Neural cell (in vitro differentiated cells): Measurements from ENCODE around the gene COBLL1. TPM values are rescaled to one million over a fixed set of nuclear protein-coding genes. Genes with fewer than 3 reads are reported as not detected.

Experiments
- H2AFZ ChIP-seq: fragments of 200-600, 300-800 bp; sonication (generic), shearing (Covaris generic); 2 replicates; pipeline ENCODE4 v1.6.0; 2014; ENCODE audit warnings: low read depth, mild to moderate bottlenecking, antibody characterized with exemption, low read length, moderate library complexity
- H3F3A ChIP-seq: fragments of 200-600 bp; shearing (Covaris generic); 2 replicates; pipeline ENCODE4 v1.6.1; 2016; ENCODE audit warnings: mild to moderate bottlenecking, moderate library complexity, mixed read lengths, antibody characterized with exemption, low read length; ENCODE audit not compliant: insufficient read depth, poor library complexity, severe bottlenecking
- H3K27ac ChIP-seq: fragments of 200-600, 300-800 bp; sonication (generic), shearing (Covaris generic); 2 replicates; pipeline ENCODE4 v1.5.1; 2014; ENCODE audit warnings: mild to moderate bottlenecking, low read length, moderate library complexity
- H3K27me3 ChIP-seq: fragments of 300-800, 200-600 bp; sonication (generic), shearing (Covaris generic); 2 replicates; pipeline ENCODE4 v1.6.0; 2014; ENCODE audit warnings: mild to moderate bottlenecking, low read depth, low read length, moderate library complexity; ENCODE audit not compliant: insufficient read depth
- H3K36me3 ChIP-seq: fragments of 300-800, 200-600 bp; sonication (generic), shearing (Covaris generic); 2 replicates; pipeline ENCODE4 v1.5.1; 2014; ENCODE audit warnings: mild to moderate bottlenecking, antibody characterized with exemption, low read length, moderate library complexity; ENCODE audit not compliant: insufficient read depth
- H3K4me2 ChIP-seq: fragments of 300-800, 200-600 bp; sonication (generic), shearing (Covaris generic); 2 replicates; pipeline ENCODE4 v1.6.0; 2014; ENCODE audit warnings: mild to moderate bottlenecking, low read length
- H3K4me3 ChIP-seq: fragments of 300-800, 200-600 bp; sonication (generic), shearing (Covaris generic); 2 replicates; pipeline ENCODE4 v1.5.1; 2014; ENCODE audit warnings: mild to moderate bottlenecking, low read length, moderate library complexity
- H3K79me2 ChIP-seq: fragments of 200-600 bp; shearing (Covaris generic); replicated peaks from 2 replicates; pipeline ENCODE4 v1.6.0; 2014; ENCODE audit warnings: mild to moderate bottlenecking, low read length, moderate library complexity; ENCODE audit not compliant: insufficient read depth
- H3K9ac ChIP-seq: fragments of 300-800, 200-600 bp; sonication (generic), shearing (Covaris generic); 2 replicates; pipeline ENCODE4 v1.6.1; 2016; ENCODE audit warnings: mild to moderate bottlenecking, low read length, mixed read lengths
- H3K9me2 ChIP-seq: fragments of 200-600 bp; shearing (Covaris generic); 2 replicates; pipeline ENCODE4 v1.6.1; 2016; ENCODE audit warnings: mild to moderate bottlenecking, low read length, mixed read lengths; ENCODE audit not compliant: insufficient read depth
- H3K9me3 ChIP-seq: fragments of 200-600, 300-800 bp; sonication (generic), shearing (Covaris generic); 2 replicates; pipeline ENCODE4 v1.6.1; 2016; ENCODE audit warnings: mild to moderate bottlenecking, mixed run types, low read length, moderate library complexity, mixed read lengths
- H4K20me1 ChIP-seq: fragments of 200-600 bp; shearing (Covaris generic); 2 replicates; pipeline ENCODE4 v1.6.1; 2016; ENCODE audit warnings: mild to moderate bottlenecking, mixed run types; ENCODE audit not compliant: insufficient read depth
- CTCF ChIP-seq: fragments of 450-650 bp; IDR thresholded peaks from 2 replicates; pipeline ENCODE4 v1.5.1; 2014; ENCODE audit warnings: antibody characterized with exemption, mild to moderate bottlenecking, moderate library complexity; ENCODE audit not compliant: poor library complexity, severe bottlenecking
- EP300 ChIP-seq: fragments of 450-650 bp; conservative IDR thresholded peaks from 2 replicates; pipeline ENCODE4 v1.6.1; 2014; ENCODE audit warnings: antibody characterized with exemption, mild to moderate bottlenecking, moderate library complexity; ENCODE audit not compliant: poor library complexity, severe bottlenecking
- EZH2 ChIP-seq: fragments of 200-600, 300-800 bp; shearing (Covaris generic), sonication (generic); IDR thresholded peaks from 2 replicates; pipeline ENCODE4 v1.6.1; 2014; ENCODE audit warnings: antibody characterized with exemption, low read length, borderline replicate concordance, mild to moderate bottlenecking; ENCODE audit not compliant: insufficient read depth, poor library complexity, severe bottlenecking
- MXI1 ChIP-seq: fragments of 450-650 bp; conservative IDR thresholded peaks from 2 replicates; pipeline ENCODE4 v1.6.1; 2014; ENCODE audit warnings: antibody characterized with exemption, mild to moderate bottlenecking; ENCODE audit not compliant: poor library complexity, severe bottlenecking
- POLR2AphosphoS5 ChIP-seq: IDR thresholded peaks from 2 replicates; pipeline ENCODE4 v1.6.1; 2012
- RAD21 ChIP-seq: fragments of 450-650 bp; conservative IDR thresholded peaks from 2 replicates; pipeline ENCODE4 v1.6.1; 2014; ENCODE audit warnings: antibody characterized with exemption, mild to moderate bottlenecking, moderate library complexity
- REST ChIP-seq: IDR thresholded peaks from 2 replicates; pipeline ENCODE4 v1.6.1; 2012; ENCODE audit warnings: borderline replicate concordance
- SMC3 ChIP-seq: fragments of 450-650 bp; conservative IDR thresholded peaks from 2 replicates; pipeline ENCODE4 v1.6.1; 2014; ENCODE audit warnings: antibody characterized with exemption, mild to moderate bottlenecking, moderate library complexity; ENCODE audit not compliant: poor library complexity
- TAF1 ChIP-seq: IDR thresholded peaks from 2 replicates; pipeline ENCODE4 v1.6.1; 2012; ENCODE audit warnings: low read depth
- polyA plus RNA-seq: library from polyadenylated mRNA; depleted of rRNA; stranded (reverse); fragments of >200 nt; gene quantifications from 2 replicates; pipeline ENCODE4 v1.2.3, GENCODE V29; 2014

The COBLL1 gene
- polyA plus RNA-seq, 1 donor from 2014 or later, result 0.11 TPM

- no peak overlapping the region for H3K27ac ChIP-seq
- no peaks in the 10 kb centered on the region for H3K79me2 ChIP-seq
- H3K9me3 ChIP-seq, result no peaks in the 10 kb centered on the region
- H3K4me3 ChIP-seq, result no peak overlapping the region
- no peaks in the 10 kb centered on the region for H3K36me3 ChIP-seq
- no peaks in the 10 kb centered on the region for H3K27me3 ChIP-seq
- no peak overlapping the region for H2AFZ ChIP-seq
- TF ChIP-seq EP300, result no peak
- TF ChIP-seq CTCF, result no peak
- TF ChIP-seq TAF1, result no peak
- no peak for TF ChIP-seq SMC3
- no peak for TF ChIP-seq RAD21
- no peak for TF ChIP-seq MXI1
- no peak for TF ChIP-seq REST
- TF ChIP-seq POLR2AphosphoS5, result no peak
- TF ChIP-seq EZH2, result no peak
- H3K4me2 ChIP-seq, result no peak overlapping the region
- H3K9me2 ChIP-seq, result no peaks in the 10 kb centered on the region
- no peaks in the 10 kb centered on the region for H3F3A ChIP-seq
- H3K9ac ChIP-seq, result no peak overlapping the region
- H4K20me1 ChIP-seq, result no peaks in the 10 kb centered on the region
Observed at GRCh38 chr2:164816046-164816445, 25.6 kb downstream of the COBLL1 start.

- Histone ChIP-seq H3K9me3 (no peaks in the 10 kb centered on the region), H2AFZ (no peak overlapping the region), H4K20me1 (no peaks in the 10 kb centered on the region), H3K27ac (no peak overlapping the region), H3F3A (no peaks in the 10 kb centered on the region), H3K36me3 (no peaks in the 10 kb centered on the region), H3K27me3 (no peaks in the 10 kb centered on the region), H3K79me2 (no peaks in the 10 kb centered on the region), H3K9ac (no peak overlapping the region), H3K4me3 (no peak overlapping the region), H3K9me2 (no peaks in the 10 kb centered on the region), H3K4me2 (no peak overlapping the region)
- TF ChIP-seq POLR2AphosphoS5 (no peak), CTCF (no peak), RAD21 (no peak), REST (no peak), EZH2 (no peak), TAF1 (no peak), SMC3 (no peak), MXI1 (no peak), EP300 (no peak)
Observed at GRCh38 chr2:164815071-164815793, 26.4 kb downstream of the COBLL1 start.
